Esophagus squamous epithelium (tissue), 4 donors: ENCODE results near the gene DENND1C.

Experiments used
- POLR2A ChIP-seq, 4 donors: fragments of 450-650 bp; IDR thresholded peaks; one replicate each; pipeline ENCODE4 v1.6.1; 2017; ENCODE audit warnings: antibody characterized with exemption in 4 of 4, mild to moderate bottlenecking in 4 of 4, moderate library complexity in 3 of 4
- TF ChIP-seq, protein P1 (sequence below), 6 experiments: fragments of 450-650 bp in 4 of 6; fragments of 200-600 bp in 2 of 6; sonication (generic) in 2 of 6; IDR thresholded peaks; one replicate each; pipeline ENCODE4 v1.5.1; 2016 to 2019; ENCODE audit warnings: antibody characterized with exemption in 6 of 6, mild to moderate bottlenecking in 4 of 6, moderate library complexity in 4 of 6

DNA sequence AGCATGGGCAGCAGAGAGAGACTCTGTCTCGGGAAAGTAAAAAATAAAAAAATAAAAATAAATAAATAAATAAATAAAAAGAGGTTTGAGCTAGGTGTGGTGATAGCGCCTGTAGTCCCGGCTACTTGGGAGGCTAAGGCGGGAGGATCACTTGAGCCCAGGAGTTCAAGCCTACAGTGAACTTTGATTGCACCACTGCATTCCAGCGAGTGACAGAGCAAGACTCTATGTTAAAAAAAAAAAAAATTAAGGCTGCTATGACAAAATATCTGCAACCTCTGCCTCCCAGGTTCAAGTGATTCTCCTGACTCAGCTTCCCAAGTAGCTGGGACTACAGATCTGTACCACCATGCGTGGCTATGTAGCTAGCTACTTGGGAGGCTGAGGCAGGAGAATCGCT lies 3.2 kb upstream of the DENND1C start:
- TF ChIP-seq, protein P1, sequence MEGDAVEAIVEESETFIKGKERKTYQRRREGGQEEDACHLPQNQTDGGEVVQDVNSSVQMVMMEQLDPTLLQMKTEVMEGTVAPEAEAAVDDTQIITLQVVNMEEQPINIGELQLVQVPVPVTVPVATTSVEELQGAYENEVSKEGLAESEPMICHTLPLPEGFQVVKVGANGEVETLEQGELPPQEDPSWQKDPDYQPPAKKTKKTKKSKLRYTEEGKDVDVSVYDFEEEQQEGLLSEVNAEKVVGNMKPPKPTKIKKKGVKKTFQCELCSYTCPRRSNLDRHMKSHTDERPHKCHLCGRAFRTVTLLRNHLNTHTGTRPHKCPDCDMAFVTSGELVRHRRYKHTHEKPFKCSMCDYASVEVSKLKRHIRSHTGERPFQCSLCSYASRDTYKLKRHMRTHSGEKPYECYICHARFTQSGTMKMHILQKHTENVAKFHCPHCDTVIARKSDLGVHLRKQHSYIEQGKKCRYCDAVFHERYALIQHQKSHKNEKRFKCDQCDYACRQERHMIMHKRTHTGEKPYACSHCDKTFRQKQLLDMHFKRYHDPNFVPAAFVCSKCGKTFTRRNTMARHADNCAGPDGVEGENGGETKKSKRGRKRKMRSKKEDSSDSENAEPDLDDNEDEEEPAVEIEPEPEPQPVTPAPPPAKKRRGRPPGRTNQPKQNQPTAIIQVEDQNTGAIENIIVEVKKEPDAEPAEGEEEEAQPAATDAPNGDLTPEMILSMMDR (IDR thresholded peaks at IDR 0.05): no peak
- TF ChIP-seq POLR2A (IDR thresholded peaks at IDR 0.05): no peak
